SU-DHL-6 (cell line): ENCODE data around the gene MAML2.

Experiments
- H2AFZ ChIP-seq: fragments of 200-600 bp; sonication (generic); 2 replicates; pipeline ENCODE4 v1.6.1; 2014; ENCODE audit warnings: low read depth, mild to moderate bottlenecking, moderate library complexity, mixed read lengths, antibody characterized with exemption, low read length; ENCODE audit not compliant: severe bottlenecking
- H3F3A ChIP-seq: fragments of 200-600 bp; shearing (Covaris generic); 2 replicates; pipeline ENCODE4 v1.6.0; 2016; ENCODE audit warnings: antibody characterized with exemption, mild to moderate bottlenecking; ENCODE audit not compliant: insufficient read depth
- H3K27ac ChIP-seq: fragments of 200-600 bp; sonication (generic); 2 replicates; pipeline ENCODE4 v1.5.1; 2016; ENCODE audit warnings: low read depth, mild to moderate bottlenecking, low read length, moderate library complexity, mixed read lengths
- H3K27me3 ChIP-seq: fragments of 200-600 bp; sonication (generic), shearing (Covaris generic); 2 replicates; pipeline ENCODE4 v1.6.0; 2014; ENCODE audit warnings: mild to moderate bottlenecking, low read length
- H3K36me3 ChIP-seq: fragments of 200-600 bp; sonication (generic); 2 replicates; pipeline ENCODE4 v1.6.1; 2014; ENCODE audit warnings: mild to moderate bottlenecking, low read length, mixed read lengths
- H3K4me2 ChIP-seq: fragments of 300-600, 200-600 bp; shearing (Covaris generic), sonication (generic); 2 replicates; pipeline ENCODE4 v1.6.0; 2014; ENCODE audit warnings: low read length, low read depth, mild to moderate bottlenecking; ENCODE audit not compliant: poor library complexity, severe bottlenecking
- H3K4me3 ChIP-seq: fragments of 200-600 bp; sonication (generic); 2 replicates; pipeline ENCODE4 v1.5.1; 2014; ENCODE audit warnings: antibody characterized with exemption, low read length, mild to moderate bottlenecking, mixed read lengths; ENCODE audit not compliant: insufficient read depth, poor library complexity, severe bottlenecking
- H3K79me2 ChIP-seq: fragments of 200-600 bp; sonication (generic); 2 replicates; pipeline ENCODE4 v1.6.1; 2014; ENCODE audit warnings: mild to moderate bottlenecking, low read length, moderate library complexity; ENCODE audit not compliant: insufficient read depth
- H3K9ac ChIP-seq: fragments of 200-600 bp; sonication (generic); 2 replicates; pipeline ENCODE4 v1.7.0; 2014; ENCODE audit warnings: mild to moderate bottlenecking, low read length
- H3K9me2 ChIP-seq: fragments of 200-600 bp; sonication (generic); replicated peaks from 2 replicates; pipeline ENCODE4 v1.6.1; 2014; ENCODE audit warnings: low read length; ENCODE audit not compliant: insufficient read depth
- H3K9me3 ChIP-seq: fragments of 200-600 bp; sonication (generic); 2 replicates; pipeline ENCODE4 v1.6.1; 2014; ENCODE audit warnings: low read length, mixed read lengths; ENCODE audit not compliant: insufficient read depth
- H4K20me1 ChIP-seq: fragments of 200-600 bp; sonication (generic); 2 replicates; pipeline ENCODE4 v1.6.1; 2014; ENCODE audit warnings: low read depth, mild to moderate bottlenecking, antibody characterized with exemption, low read length, moderate library complexity, mixed read lengths
- EZH2phosphoT487 ChIP-seq: fragments of 200-600 bp; sonication (generic), shearing (Covaris generic); conservative IDR thresholded peaks from 2 replicates; pipeline ENCODE4 v1.6.1; 2018; ENCODE audit warnings: mild to moderate bottlenecking, antibody characterized with exemption, low read length, moderate library complexity, mixed read lengths
- TF ChIP-seq, protein P1 (sequence below): fragments of 200-600 bp; sonication (generic); IDR thresholded peaks from one replicate; pipeline ENCODE4 v1.5.1; 2017; ENCODE audit warnings: antibody characterized with exemption, mild to moderate bottlenecking, low read length, moderate library complexity; ENCODE audit not compliant: insufficient read depth, poor library complexity, severe bottlenecking

MAML2 gene

DNA sequence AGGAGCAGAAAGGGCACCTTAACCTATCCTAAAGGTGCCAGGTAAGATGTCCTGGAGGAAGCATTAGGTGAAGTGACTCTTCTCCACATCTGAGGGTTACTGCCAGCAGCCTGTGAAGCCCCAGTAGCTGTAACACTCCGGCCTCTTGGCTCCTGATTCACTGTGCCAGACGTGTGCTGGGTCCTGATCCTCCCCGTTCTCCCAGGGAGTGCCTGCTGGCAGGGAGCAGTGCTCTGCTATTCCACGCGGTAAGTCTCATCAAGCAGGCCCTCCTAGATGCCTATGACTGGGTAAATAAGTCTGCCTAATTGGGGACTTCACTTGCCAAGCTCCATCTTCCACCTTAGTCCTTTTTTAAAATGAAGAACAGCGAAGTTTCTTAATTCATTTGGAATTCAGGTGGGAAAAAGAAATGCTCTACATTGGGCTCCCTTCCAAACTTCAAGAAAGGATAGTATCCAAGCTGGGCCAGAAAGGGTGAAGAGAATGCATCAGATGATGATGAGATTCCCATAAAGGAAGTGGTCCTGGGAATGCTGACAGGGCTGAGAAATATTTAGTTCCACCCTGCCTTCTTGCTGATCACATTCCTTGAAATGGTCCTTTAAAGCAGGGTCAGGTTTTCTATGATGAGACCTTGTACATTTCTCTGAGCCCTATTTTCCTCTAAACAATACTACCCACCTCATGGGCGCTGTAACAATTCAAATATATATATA lies 188.0 kb downstream of the MAML2 start:
- no peak overlapping the region for H3K4me3 ChIP-seq
- H3K36me3 ChIP-seq, result no peaks in the 10 kb centered on the region
- H3K9ac ChIP-seq, result no peak overlapping the region
- no peaks in the 10 kb centered on the region for H3K9me3 ChIP-seq
- H3K9me2 ChIP-seq, result no peaks in the 10 kb centered on the region
- no peak overlapping the region for H3K4me2 ChIP-seq
- no peak overlapping the region for H3K27ac ChIP-seq
- H3K79me2 ChIP-seq, result no peaks in the 10 kb centered on the region
- no peaks in the 10 kb centered on the region for H4K20me1 ChIP-seq
- H3F3A ChIP-seq, result no peaks in the 10 kb centered on the region
- no peak overlapping the region for H2AFZ ChIP-seq
- TF ChIP-seq, protein P1, sequence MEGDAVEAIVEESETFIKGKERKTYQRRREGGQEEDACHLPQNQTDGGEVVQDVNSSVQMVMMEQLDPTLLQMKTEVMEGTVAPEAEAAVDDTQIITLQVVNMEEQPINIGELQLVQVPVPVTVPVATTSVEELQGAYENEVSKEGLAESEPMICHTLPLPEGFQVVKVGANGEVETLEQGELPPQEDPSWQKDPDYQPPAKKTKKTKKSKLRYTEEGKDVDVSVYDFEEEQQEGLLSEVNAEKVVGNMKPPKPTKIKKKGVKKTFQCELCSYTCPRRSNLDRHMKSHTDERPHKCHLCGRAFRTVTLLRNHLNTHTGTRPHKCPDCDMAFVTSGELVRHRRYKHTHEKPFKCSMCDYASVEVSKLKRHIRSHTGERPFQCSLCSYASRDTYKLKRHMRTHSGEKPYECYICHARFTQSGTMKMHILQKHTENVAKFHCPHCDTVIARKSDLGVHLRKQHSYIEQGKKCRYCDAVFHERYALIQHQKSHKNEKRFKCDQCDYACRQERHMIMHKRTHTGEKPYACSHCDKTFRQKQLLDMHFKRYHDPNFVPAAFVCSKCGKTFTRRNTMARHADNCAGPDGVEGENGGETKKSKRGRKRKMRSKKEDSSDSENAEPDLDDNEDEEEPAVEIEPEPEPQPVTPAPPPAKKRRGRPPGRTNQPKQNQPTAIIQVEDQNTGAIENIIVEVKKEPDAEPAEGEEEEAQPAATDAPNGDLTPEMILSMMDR, result no peak
- no peak for TF ChIP-seq EZH2phosphoT487
- no peaks in the 10 kb centered on the region for H3K27me3 ChIP-seq

DNA sequence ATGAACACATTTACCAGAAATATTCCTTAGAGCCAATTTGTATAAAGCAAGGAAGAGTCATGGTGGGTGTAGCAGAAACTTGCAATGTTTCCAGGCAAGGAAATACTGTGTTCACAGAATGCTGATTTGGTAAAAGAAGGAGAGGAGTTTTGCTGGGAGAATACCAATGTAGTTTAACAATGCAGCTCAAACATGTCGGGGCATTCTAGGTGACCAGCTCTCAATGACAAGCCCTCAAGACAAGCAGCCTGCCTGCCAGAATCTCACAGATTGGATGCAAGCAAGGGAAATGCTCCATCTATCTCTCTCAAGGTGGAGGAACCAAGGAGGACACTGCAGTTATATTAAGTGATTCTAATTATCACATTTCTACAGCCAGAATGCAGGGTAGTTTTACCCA lies 190.4 kb downstream of the MAML2 start:
- Histone ChIP-seq H3K4me2 (no peak overlapping the region), H3K9ac (no peak overlapping the region), H3K9me2 (no peaks in the 10 kb centered on the region), H4K20me1 (no peaks in the 10 kb centered on the region), H3K9me3 (no peaks in the 10 kb centered on the region), H3K79me2 (no peaks in the 10 kb centered on the region), H3K4me3 (no peak overlapping the region), H3K27ac (no peak overlapping the region), H2AFZ (no peak overlapping the region), H3K27me3 (no peaks in the 10 kb centered on the region), H3F3A (no peaks in the 10 kb centered on the region), H3K36me3 (no peaks in the 10 kb centered on the region)
- TF ChIP-seq, protein P1, result no peak
- TF ChIP-seq EZH2phosphoT487, result no peak

DNA sequence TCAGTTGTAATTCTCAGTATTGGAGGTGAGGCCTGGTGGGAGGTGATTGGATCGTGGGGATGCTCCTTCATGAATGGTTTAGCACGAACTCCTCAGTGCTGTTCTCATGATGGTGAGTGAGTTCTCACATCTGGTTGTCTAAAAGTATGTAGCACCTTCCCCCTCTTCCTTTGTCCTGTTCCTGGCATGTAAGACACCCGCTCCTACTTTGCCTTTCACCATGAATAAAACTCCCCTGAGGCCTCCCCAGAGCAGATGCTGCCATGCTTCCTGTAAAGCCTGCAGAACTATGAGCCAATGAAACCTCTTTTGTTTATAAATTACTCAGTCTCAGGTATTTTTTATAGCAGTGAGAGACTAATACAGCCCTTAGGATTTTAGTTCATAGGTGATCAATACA lies 191.5 kb downstream of the MAML2 start:
- Histone ChIP-seq H3F3A (no peaks in the 10 kb centered on the region), H3K9ac (no peak overlapping the region), H3K36me3 (no peaks in the 10 kb centered on the region), H3K9me3 (no peaks in the 10 kb centered on the region), H3K79me2 (no peaks in the 10 kb centered on the region), H3K4me3 (no peak overlapping the region), H4K20me1 (no peaks in the 10 kb centered on the region), H3K27ac (no peak overlapping the region), H3K9me2 (no peaks in the 10 kb centered on the region), H3K27me3 (no peaks in the 10 kb centered on the region), H2AFZ (no peak overlapping the region), H3K4me2 (no peak overlapping the region)
- TF ChIP-seq EZH2phosphoT487, result no peak
- TF ChIP-seq, protein P1, result no peak
